C4-2B (cell line): ENCODE data around the gene DIRAS1.

Source experiments
- H3K27ac ChIP-seq: fragments of 450-650 bp; 2 replicates; pipeline ENCODE4 v1.5.1; 2017
- CTCF ChIP-seq: fragments of 450-650 bp; conservative IDR thresholded peaks from 2 replicates; pipeline ENCODE4 v1.5.1; 2017; ENCODE audit warnings: mild to moderate bottlenecking
- ZFX ChIP-seq: fragments of 450-650 bp; IDR thresholded peaks from 2 replicates; pipeline ENCODE4 v1.6.1; 2017

DIRAS1 gene

DNA sequence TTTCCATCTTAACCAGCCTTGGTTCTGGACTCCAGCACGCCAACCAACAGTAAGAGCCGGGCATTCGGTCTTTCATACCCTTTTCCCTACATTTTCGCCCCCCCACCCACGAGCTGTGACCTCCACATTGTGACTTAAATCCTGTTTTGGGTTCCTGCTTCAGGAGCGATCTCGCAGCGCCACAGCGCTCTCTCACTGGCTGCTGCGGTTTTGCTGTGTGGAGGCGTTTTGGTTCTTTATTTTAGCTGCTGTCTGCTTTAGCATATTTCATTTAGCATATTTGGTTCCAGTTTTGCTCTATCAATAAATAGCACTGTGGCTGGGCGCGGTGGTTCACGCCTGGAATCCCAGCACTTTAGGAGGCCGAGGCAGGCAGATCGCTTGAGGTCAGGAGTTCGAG lies 38.2 kb upstream of the DIRAS1 start:
- no peak overlapping the region for H3K27ac ChIP-seq
- no peak for TF ChIP-seq ZFX
- TF ChIP-seq CTCF, result no peak

DNA sequence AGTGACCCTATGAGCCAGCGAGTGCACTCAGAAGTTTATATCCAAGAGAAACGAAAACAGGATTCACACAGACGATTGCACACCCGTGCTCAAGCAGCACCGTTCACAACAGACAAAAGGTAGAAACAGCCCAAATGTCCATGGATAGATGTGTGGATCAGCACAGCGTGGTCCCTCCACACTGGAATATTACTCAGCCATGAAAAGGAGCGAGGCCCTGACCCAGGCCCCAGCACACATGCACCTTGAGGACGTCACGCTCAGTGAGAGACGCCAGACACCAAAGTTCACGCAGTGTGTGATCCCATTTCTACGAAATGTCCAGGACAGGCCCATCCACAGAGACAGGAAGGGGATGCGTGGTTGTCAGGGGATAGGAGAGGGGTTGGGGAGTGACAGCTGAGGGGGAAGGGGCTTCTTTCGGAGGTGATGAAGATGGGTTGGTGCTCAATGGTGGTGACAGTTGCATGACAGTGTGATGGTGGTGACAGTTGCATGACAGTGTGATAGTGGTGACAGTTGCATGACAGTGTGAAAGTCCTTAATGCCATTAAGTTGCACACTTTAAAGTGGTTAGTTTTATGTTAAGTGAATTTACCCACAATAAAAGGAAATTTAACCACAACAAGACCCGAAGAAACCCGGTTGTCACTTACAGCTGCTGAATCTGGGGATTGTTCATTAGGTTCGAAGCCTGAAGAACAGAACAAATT lies 37.6 kb upstream of the DIRAS1 start:
- no peak for TF ChIP-seq ZFX
- TF ChIP-seq CTCF, result no peak
- H3K27ac ChIP-seq, result no peak overlapping the region

DNA sequence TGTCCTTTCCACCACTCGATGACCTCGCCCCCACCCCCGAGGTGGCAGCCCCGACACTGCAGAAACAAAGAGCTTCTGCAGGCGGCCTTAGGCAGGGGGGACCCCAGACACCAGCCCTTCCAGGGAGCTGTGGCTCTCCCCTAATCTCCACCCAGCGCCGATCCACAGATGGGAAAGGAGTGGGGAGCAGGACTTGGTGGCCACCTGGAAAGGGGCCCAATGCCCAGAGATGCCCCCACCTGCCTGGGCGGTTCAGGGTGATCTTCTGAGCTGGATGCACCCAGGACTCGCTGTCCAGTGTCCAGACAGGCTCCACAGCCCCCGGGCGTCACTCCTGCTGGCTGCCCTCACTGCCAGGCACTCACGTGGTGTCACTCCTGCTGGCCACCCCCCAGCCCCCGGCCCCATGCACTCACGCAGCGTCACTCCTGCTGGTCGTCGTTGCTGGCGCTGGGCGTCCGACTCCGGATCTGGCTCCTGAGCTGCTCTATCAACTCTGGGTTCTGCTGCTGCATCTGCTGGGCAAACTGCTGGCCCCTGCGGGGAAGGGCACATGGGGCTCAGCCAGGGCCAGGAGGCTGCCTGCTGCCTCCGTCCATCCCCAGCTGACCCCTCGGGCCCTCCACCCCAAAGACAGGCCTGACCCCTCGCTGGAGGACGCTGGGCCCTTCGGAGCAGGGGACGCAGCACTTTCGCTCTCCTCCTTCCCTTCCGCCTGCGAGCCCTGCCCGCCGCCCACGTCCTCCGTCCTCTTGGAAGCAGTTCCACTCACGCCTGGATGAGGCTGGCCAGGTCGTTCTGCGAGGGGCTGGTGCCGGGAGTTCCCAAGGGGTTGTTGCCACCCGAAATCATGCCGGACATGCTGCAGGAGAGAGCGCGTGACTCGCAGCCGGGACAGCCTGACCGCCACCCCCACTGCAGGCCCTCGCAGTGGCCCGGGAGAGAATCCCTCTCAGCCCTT lies 36.0 kb upstream of the DIRAS1 start:
- TF ChIP-seq CTCF, result no peak
- TF ChIP-seq ZFX, result no peak
- H3K27ac ChIP-seq, result no peak overlapping the region

GRCh38 chr19:2756477-2756876 lies 35.3 kb upstream of the DIRAS1 start:
- no peak for TF ChIP-seq CTCF
- no peak for TF ChIP-seq ZFX
- H3K27ac ChIP-seq, result no peak overlapping the region

GRCh38 chr19:2755811-2756210 lies 34.6 kb upstream of the DIRAS1 start:
- TF ChIP-seq ZFX (no peak), CTCF (no peak)
- H3K27ac ChIP-seq, result no peak overlapping the region

DNA sequence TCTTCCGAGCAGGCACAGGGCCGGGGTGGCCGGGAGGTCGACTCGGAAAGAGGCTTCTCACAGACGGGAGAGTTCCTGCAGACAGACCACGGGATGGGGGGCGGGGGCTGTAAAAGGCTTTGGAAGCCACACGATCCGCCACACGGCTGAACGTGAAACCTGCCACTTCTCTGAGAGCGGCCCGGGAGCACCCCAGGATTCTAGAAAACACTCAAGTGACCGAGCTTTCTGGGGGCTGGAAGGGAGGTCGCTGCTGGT lies 34.2 kb upstream of the DIRAS1 start:
- no peak for TF ChIP-seq CTCF
- H3K27ac ChIP-seq, result no peak overlapping the region

- no peak for TF ChIP-seq ZFX
- TF ChIP-seq CTCF, result no peak
- no peak overlapping the region for H3K27ac ChIP-seq
Measured at GRCh38 chr19:2754659-2755447, 33.7 kb upstream of the DIRAS1 start.
